GM21529 (cell line): ENCODE data around the gene KCNJ6.
"Not testable (repeated sequence)": the region's sequence is repeated elsewhere in the genome, so short reads cannot be mapped to it uniquely, and the experiment has no call there.

Source experiments
- ATAC-seq: cut with Tn5 transposase; IDR thresholded peaks from one replicate; pipeline ENCODE4 v1.9.1; 2021; ENCODE audit not compliant: unreplicated experiment

The KCNJ6 gene

GRCh38 chr21:37579356-37579755 is 336.9 kb downstream of the KCNJ6 start:
- no peak for ATAC-seq

- no peak for ATAC-seq
Measured at GRCh38 chr21:37578471-37579126, 337.7 kb downstream of the KCNJ6 start.

- ATAC-seq = not testable (repeated sequence)
Measured at GRCh38 chr21:37576929-37577328, 339.3 kb downstream of the KCNJ6 start.

GRCh38 chr21:37575580-37575979 is 340.7 kb downstream of the KCNJ6 start:
- ATAC-seq = no peak

GRCh38 chr21:37574751-37575150 is 341.5 kb downstream of the KCNJ6 start:
- ATAC-seq = no peak

- no peak for ATAC-seq
Measured at GRCh38 chr21:37574316-37574715, 341.9 kb downstream of the KCNJ6 start.

GRCh38 chr21:37571442-37571841 is 344.8 kb downstream of the KCNJ6 start:
- ATAC-seq = no peak

GRCh38 chr21:37568916-37569315 is 347.3 kb downstream of the KCNJ6 start:
- no peak for ATAC-seq

- ATAC-seq = no peak
Measured at GRCh38 chr21:37568415-37568814, 347.8 kb downstream of the KCNJ6 start.

- ATAC-seq = no peak
Measured at GRCh38 chr21:37566790-37567615, 349.3 kb downstream of the KCNJ6 start.

- no peak for ATAC-seq
Measured at GRCh38 chr21:37565530-37566223, 350.6 kb downstream of the KCNJ6 start.

GRCh38 chr21:37564924-37565529 is 351.2 kb downstream of the KCNJ6 start:
- no peak for ATAC-seq

- ATAC-seq = peak; percentile 46
Measured at GRCh38 chr21:37564341-37564923, 351.8 kb downstream of the KCNJ6 start.

GRCh38 chr21:37563641-37564340 is 352.5 kb downstream of the KCNJ6 start:
- ATAC-seq = peak; percentile 91

- peak; percentile 18 for ATAC-seq
Measured at GRCh38 chr21:37562920-37563640, 353.2 kb downstream of the KCNJ6 start.

GRCh38 chr21:37561941-37562919 is 354.0 kb downstream of the KCNJ6 start:
- no peak for ATAC-seq

GRCh38 chr21:37561506-37561905 is 354.8 kb downstream of the KCNJ6 start:
- no peak for ATAC-seq

GRCh38 chr21:37560385-37560784 is 355.9 kb downstream of the KCNJ6 start:
- no peak for ATAC-seq
